A673 (cell line): ENCODE measurements around the gene ELFN2.

ENCODE experiments used
- CTCF ChIP-seq: fragments of 300-800, 200-600 bp; sonication (generic); conservative IDR thresholded peaks from 2 replicates; pipeline ENCODE4 v1.5.1; 2017; ENCODE audit warnings: low read depth, mild to moderate bottlenecking, antibody characterized with exemption, low read length, moderate library complexity, mixed read lengths
- EZH2 ChIP-seq: fragments of 200-600 bp; sonication (generic); IDR thresholded peaks from 2 replicates; pipeline ENCODE4 v1.6.1; 2017; ENCODE audit warnings: borderline replicate concordance, low read depth, mild to moderate bottlenecking, mixed read lengths, antibody characterized with exemption, low read length; ENCODE audit not compliant: poor library complexity, severe bottlenecking

- TF ChIP-seq CTCF (no peak), EZH2 (no peak)
These were observed 50.6 kb downstream of the ELFN2 start for GRCh38 chr22:37376643-37377042.
